Measurements from ENCODE around the gene HNRNPM. TPM values are rescaled to one million over a fixed set of nuclear protein-coding genes. Genes with fewer than 3 reads are reported as not detected.
"Not testable (repeated sequence)": the region's sequence is repeated elsewhere in the genome, so short reads cannot be mapped to it uniquely, and the experiment has no call there.

Gene HNRNPM, protein sequence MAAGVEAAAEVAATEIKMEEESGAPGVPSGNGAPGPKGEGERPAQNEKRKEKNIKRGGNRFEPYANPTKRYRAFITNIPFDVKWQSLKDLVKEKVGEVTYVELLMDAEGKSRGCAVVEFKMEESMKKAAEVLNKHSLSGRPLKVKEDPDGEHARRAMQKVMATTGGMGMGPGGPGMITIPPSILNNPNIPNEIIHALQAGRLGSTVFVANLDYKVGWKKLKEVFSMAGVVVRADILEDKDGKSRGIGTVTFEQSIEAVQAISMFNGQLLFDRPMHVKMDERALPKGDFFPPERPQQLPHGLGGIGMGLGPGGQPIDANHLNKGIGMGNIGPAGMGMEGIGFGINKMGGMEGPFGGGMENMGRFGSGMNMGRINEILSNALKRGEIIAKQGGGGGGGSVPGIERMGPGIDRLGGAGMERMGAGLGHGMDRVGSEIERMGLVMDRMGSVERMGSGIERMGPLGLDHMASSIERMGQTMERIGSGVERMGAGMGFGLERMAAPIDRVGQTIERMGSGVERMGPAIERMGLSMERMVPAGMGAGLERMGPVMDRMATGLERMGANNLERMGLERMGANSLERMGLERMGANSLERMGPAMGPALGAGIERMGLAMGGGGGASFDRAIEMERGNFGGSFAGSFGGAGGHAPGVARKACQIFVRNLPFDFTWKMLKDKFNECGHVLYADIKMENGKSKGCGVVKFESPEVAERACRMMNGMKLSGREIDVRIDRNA
- 152 TPM for total RNA-seq

DNA sequence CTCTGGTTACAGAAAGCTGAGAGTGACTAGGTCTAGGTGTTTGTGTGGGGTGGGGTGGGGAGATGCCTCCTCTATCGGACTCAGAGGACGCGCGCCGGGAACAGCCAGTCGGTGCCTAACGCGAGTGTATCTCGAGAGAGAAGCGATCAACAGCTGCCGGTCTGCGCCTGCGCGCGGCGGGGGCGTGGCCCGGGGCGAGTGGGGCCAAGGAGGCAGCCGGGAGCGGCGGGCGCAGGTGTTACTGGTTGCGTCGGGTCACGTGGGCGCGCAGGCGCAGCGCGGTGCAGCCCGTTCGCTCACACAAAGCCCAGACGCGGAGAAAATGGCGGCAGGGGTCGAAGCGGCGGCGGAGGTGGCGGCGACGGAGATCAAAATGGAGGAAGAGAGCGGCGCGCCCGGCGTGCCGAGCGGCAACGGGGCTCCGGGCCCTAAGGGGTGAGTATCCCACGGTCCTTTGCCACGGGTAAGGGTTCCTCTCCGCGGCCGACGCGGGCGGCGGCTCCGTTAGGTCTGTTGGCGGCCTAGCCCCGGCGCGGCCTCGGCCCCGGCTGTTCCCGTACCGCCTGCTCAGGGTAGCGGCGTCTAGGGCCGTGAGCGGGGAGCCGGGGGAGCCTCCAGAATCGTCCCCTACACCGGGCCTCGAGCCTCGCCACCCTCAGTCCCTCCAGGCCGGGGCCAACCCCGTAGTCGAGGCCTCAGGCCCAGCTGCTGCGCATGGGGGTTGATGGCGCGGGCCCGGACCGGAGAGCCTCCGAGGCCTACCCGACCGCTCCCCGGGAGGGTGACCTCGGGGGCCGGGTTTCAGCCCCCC is at the start of gene HNRNPM:
HNRNPM (plus strand) TSS at position 299 of the 811 bp plus-strand sequence; CDS start at position 323, 24 bp downstream.
- peak; percentile 100 for DNase-seq (ENCODE audit: low spot score)

DNA sequence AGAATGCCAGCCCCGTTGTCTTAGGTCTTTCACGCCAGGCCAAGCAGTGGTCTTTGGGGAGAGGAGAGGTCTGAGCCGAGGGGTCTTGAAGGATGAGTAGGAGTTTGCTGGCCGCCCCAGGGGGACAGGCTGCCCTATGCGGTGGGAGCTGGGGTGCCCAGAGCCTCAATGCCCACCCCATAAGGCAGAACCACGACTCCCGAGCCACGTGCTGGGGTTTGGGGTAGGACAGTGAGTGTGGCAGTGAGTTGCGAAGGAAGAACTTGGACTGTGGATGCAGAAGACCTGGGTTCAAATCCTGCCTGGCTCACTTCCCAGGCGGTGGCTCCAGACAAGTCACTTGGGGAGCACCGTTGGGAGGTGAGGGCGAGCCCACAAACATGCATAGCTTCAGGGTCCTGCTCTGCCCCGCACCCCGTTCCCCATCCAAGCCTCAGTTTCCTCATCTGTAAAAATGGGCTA is 49.1 kb upstream of the HNRNPM start:
- no peak for DNase-seq (ENCODE audit: low spot score)

- no peak for DNase-seq (ENCODE audit: low spot score)
Measured at GRCh38 chr19:8396185-8396562, 48.6 kb upstream of the HNRNPM start.

GRCh38 chr19:8396563-8397203 is 48.1 kb upstream of the HNRNPM start:
- no peak for DNase-seq (ENCODE audit: low spot score)

DNA sequence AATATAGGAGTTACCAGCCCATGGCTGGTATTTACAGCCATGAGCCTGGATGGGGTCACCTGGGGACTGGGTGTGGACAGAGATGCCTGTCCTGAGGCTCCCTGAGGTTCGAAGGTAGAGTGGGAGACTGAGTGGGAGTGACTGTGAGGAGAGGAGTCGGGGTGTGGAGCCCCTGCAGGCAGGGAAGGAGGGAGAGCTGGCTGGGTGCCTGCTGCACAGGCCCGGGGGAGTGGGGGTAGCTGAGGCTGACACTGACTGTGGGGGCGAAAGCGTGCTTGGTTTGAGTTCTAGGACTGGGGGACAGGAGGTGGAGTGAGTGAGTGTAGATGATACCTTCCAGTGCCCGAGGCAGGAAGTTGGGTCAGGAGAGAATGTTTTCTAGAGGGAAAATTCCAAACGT is 47.5 kb upstream of the HNRNPM start:
- no peak for DNase-seq (ENCODE audit: low spot score)

GRCh38 chr19:8397746-8398310 is 46.9 kb upstream of the HNRNPM start:
- DNase-seq (ENCODE audit: low spot score) = no peak

- DNase-seq (ENCODE audit: low spot score) = no peak
Measured at GRCh38 chr19:8398311-8398771, 46.4 kb upstream of the HNRNPM start.

DNA sequence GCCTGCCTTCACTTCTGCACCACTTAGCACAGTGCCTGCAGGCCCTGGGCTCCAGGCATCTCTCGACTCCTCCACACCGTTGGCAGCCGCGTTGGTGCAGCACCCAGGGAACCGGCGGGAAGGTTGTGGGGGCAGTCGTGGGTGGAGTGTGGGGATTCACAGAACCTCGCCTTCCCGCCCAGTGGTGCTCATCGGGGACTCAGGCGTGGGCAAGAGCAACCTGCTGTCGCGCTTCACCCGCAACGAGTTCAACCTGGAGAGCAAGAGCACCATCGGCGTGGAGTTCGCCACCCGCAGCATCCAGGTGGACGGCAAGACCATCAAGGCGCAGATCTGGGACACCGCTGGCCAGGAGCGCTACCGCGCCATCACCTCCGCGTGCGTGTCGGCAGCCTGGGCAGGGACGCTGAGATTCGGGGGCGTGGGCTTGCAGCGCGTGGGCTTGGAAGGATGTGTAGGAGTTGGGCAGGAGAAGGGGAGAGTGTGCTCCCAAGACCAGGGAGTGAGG is 45.0 kb upstream of the HNRNPM start:
- no peak for DNase-seq (ENCODE audit: low spot score)

DNA sequence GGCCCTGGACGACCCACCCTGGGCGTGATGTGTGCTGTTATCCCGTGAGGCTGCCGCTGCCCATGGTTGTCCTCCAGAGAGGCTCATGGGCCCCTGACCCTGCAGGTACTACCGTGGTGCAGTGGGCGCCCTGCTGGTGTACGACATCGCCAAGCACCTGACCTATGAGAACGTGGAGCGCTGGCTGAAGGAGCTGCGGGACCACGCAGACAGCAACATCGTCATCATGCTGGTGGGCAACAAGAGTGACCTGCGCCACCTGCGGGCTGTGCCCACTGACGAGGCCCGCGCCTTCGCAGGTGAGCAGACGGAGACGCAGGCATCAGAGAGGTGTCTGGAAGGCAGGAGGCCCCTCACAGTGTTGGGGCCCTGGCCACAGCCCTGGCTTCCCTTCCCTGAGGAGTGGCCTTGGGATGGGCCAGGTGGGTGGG is 42.8 kb upstream of the HNRNPM start:
- DNase-seq (ENCODE audit: low spot score) = no peak

DNA sequence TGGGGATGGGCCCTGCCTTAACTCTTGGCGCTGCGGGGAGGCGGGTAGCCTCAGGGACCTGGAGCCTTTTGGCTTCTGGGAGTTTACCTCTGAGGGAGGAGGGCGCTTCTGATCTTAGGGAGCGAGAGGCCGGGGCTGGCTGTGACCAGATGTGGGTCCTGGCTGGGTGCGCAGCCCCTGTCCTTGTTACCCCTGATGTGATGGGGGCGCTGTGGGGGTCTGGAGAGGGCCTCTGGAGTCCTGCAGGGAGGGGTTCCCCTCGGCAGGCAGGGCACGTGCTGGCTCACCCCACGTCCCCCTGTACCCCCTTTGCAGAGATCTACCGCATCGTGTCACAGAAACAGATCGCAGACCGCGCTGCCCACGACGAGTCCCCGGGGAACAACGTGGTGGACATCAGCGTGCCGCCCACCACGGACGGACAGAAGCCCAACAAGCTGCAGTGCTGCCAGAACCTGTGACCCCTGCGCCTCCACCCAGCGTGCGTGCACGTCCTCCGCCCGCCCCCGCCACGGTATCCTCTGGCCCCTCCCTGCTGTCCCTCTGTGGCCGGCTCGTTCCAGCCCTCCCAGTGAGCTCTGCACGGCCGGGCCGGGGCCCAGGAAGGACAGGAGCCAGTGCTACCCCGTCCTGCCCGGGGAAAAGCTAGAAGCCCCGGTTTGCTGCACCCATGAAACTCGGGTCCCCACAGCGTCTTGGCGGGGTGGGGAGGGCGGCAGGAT is 41.5 kb upstream of the HNRNPM start:
- no peak for DNase-seq (ENCODE audit: low spot score)

GRCh38 chr19:8403820-8404109 is 41.0 kb upstream of the HNRNPM start:
- no peak for DNase-seq (ENCODE audit: low spot score)

- DNase-seq (ENCODE audit: low spot score) = no peak
Measured at GRCh38 chr19:8404391-8405151, 40.2 kb upstream of the HNRNPM start.

- DNase-seq (ENCODE audit: low spot score) = not testable (repeated sequence)
Measured at GRCh38 chr19:8410718-8411117, 34.1 kb upstream of the HNRNPM start.

DNA sequence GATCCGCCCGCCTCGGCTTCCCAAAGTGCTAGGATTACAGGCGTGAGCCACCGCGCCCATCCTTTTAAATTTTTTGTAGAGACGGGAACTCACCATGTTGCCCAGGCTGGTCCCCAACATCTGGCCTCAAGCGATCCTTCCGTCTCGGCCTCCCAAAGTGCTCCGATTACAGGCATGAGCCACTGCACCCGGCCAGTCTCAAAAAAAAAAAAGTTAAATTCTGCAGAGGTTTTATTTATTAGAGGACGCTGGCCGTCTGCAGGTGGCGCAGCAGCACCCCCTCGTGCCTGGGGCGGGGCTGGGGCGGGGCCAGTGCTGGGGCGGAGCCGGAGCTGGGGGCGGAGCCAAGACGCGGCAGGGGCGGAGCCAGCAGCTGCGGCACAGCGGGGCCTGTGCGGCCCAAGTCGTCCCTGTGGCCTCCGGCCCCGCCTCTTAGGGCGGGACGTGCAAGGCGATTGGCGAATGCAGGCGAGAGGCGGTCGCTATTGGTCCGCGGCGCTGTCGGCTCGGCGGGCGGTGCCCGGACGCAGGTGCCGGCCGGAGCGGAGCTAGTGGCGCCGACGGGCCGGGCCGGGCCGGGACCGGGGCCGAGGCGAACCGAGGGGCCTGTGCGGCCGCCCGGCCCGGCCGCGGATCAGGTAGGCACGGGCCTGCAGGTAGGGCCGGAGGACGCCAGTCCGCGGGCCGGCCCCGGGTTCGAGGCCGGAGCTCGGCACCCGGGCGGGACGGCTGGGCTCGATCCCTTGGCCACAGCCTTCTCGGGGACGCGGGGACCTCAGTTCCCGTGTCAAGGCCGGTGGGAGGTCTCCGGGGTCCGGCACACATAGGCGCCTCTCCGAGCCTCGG is 31.8 kb upstream of the HNRNPM start, which contains the start of gene MARCHF2:
MARCHF2 (plus strand) TSS at position 523 of the 846 bp plus-strand sequence. CDS start 8,536 bp downstream, outside the sequence.
- peak; percentile 97 for DNase-seq (ENCODE audit: low spot score)

GRCh38 chr19:8413629-8413995 is 31.2 kb upstream of the HNRNPM start:
- DNase-seq (ENCODE audit: low spot score) = no peak

GRCh38 chr19:8416796-8417195 is 28.0 kb upstream of the HNRNPM start:
- no peak for DNase-seq (ENCODE audit: low spot score)

GRCh38 chr19:8421484-8422461 is 23.0 kb upstream of the HNRNPM start:
- DNase-seq (ENCODE audit: low spot score) = no peak
